HG02588 (cell line): Measurements from ENCODE around the gene VAPB.
"Not testable (repeated sequence)": the region's sequence is repeated elsewhere in the genome, so short reads cannot be mapped to it uniquely, and the experiment has no call there.

Experiments used
- ATAC-seq: cut with Tn5 transposase; IDR thresholded peaks from one replicate; pipeline ENCODE4 v1.9.1; 2021; ENCODE audit warnings: mild to moderate bottlenecking, moderate library complexity; ENCODE audit not compliant: unreplicated experiment

VAPB gene

DNA sequence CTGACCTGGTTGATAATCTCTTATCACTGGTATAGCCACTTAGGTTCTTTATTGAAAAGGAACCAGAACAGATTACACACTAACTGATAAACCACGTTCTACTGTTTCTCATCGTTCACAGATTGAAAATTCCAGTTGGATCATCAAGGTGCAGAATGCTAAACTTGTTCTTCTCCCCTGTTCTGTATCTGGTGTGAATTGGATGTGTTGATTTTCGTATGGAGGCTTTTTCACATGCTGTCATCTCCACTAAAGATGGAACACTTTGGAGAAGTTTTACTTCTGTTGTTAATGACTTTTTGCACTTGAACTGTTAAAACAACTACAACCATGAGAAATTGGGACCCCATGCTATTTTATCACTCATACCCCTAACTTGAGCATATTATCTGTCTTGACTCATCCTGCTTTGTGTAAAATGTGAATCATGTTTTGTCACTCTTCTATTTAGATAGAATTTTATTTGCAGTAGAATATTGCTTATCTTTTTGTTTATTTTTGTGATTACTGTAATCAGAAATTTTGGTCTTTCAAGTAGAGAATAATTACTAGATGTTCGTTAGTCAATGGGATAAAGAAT, 17.5 kb downstream of the VAPB start:
- ATAC-seq: no peak

DNA sequence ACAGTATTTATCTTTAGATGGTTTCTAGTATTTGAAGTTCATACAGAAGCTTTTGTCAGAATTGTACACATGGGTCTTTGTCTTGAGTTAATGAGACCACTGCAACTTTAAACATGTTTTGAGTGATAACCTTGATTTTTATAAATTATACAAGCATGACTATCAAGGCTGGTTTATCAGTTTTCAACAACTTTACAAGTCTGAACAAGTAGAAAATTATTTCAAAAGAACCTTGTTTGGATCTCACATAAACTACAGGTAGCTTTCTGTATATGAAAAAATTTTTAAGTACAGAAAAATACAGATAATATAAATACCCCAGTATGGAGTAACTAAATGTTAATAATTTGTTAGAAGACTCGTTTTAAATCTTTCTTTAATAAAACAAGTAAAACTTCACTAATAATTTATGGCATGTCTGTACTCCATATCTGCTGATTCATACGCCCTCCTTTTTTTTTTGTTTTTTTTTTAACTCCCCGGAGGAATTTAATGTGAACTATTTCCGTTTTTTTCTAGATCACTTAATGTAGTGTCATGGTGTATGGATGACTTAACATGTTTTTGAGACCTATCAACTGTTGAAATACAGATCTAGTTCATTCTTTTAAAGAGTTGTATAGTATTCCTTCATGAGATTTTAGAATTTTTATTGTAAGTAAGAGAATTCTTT, 18.3 kb downstream of the VAPB start:
- no peak for ATAC-seq

DNA sequence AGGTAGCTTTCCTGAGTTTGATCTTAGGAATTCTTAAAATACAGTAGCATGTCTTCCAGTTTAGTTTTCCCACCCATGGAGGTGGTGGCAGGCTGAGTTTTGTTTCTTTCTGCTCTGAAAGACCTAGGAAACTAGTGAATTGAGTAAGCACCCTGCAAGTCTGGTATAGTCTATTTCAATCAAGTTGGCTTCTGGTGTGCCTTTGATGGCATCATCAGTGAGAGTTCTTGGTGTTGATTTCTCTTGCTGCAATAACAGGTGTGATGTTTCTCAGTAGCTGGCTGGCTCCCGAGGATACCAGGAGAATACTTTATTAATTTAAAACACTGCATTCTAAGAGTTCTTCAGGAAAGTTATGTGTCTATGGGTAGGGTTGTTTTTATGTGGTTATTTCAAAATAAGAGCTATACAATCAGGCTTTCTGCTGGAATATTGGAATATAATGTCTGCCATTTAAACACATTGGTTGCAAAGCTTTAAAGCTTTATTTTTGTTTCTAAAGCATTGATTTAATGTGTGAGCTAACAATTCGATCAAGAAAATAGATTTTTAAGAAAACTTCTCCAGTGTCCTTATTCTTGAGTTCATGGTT, 19.0 kb downstream of the VAPB start:
- ATAC-seq: peak; percentile 56

- ATAC-seq: no peak
These were observed 19.7 kb downstream of the VAPB start for GRCh38 chr20:58408603-58409246.

DNA sequence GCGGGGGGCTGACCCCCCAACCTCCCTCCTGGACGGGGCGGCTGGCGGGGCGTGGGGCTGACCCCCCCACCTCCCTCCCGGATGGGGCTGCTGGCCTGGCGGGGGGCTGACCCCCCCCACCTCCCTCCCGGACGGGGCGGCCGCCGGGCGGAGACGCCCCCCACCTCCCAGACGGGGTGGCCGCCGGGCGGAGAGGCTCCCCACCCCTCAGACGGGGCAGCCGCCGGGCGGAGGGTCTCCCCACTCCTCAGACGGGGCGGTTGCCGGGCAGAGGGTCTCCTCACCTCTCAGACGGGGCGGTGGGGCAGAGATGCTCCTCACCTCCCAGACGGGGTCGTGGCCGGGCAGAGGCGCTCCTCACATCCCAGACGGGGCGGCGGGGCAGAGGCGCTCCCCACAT, 25.2 kb downstream of the VAPB start:
- ATAC-seq: not testable (repeated sequence)

- ATAC-seq: not testable (repeated sequence)
These were observed 25.8 kb downstream of the VAPB start for GRCh38 chr20:58414786-58415185.

GRCh38 chr20:58416057-58416456, 27.0 kb downstream of the VAPB start:
- no peak for ATAC-seq

- ATAC-seq: no peak
These were observed 27.8 kb downstream of the VAPB start for GRCh38 chr20:58416835-58417234.

DNA sequence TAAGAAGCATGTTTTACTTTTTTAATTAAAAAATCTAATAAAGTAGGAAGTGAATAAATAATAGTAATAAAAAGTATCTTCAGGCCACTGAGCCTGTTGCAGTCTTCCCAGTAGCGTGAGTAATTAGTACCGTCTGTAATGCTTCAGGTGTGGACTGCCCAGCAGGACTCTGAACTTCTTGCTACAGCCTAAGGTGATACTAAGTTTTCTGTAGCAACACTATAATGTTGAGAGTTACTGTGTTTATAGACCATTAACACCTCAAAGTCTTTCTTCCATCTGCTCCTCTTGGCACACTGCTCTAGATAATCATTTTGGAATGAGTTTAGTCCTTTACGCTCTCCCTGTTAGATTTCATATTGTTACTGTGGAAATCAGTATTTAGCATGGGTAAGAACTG, 28.4 kb downstream of the VAPB start:
- no peak for ATAC-seq

GRCh38 chr20:58418949-58419748, 30.1 kb downstream of the VAPB start:
- ATAC-seq: no peak

DNA sequence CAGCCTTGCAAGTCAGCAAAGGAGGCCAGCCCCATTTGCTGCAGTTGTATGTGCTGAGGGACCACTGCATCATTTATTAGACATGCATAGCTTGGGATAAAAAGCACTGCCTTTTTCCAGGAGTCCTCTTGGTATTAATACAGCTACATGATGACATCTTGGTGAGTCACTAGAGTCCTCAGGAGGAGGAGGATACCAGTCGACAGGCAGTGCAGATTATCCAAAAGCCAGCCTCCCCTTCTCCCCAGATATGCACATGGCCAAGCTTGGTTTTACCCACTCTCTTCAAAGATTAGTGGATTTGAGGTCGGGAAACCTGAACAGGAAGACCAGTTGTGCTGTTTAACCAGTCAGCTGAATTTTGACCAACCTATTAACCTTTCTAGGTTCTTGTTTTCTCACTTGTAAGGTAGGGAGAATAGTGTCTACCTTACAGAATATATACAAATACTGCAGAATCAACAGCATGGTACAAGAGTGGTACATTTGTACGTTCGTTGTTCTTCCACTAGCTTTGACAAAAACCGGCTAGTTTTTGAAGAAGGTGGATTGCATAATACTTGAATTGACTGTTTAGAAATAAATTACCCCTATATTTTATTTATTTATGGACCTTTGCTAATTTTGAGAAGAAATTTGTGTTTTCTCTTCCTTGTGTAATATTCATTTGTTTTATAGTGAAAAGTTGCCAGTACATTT, 31.9 kb downstream of the VAPB start:
- no peak for ATAC-seq

DNA sequence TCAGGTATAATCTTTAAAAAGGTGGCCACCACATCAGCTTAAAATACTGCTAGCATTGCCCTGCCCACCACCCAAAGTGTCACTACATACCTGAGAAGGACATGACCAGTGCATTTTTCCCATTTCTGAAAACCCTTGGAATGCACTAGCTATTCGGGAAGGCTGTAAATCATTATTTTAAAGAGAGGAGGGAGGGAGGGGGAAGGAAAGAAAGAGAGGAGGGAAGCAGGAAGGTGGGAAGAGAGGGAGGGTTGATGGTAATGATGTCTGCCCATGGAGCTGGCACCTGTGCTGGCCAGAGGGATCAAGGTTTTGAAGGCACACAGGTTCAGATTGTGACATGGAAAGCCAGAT, 32.4 kb downstream of the VAPB start:
- ATAC-seq: no peak

DNA sequence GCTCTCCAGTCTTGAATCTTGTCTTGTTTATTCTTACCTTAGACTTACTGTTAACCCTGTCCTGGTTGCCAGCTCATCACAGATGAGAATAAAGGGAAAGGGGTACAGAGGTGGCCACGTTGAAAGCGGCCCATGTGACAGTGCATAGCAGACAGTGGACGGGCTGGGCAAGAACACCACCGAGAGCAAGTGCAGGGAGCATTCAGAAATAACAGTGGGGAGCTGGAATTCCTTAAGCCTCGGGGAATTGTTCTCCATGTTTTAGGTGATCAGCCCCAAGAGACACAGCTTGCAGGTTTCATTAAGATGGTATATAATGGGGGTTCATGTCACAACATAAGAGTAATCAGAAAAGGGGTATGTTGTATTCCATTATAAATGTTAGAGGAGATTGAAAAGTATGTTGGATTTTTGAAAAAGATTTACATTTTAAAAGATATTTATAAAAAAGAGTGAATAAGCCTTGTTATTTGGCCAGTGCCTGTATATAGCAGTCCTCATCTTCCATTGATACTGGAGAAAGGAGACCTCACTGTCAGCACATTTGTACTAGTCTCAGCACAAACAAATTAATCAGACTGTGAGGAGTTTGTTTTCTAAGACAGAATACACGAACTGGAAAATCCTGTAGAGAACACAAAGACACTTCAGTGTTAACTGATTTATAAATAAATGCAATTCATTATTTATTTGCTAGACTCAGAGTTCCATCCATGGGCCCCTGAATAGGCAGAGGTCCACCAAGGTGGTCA, 35.4 kb downstream of the VAPB start:
- ATAC-seq: no peak

GRCh38 chr20:58427571-58427970, 38.5 kb downstream of the VAPB start:
- ATAC-seq: not testable (repeated sequence)

DNA sequence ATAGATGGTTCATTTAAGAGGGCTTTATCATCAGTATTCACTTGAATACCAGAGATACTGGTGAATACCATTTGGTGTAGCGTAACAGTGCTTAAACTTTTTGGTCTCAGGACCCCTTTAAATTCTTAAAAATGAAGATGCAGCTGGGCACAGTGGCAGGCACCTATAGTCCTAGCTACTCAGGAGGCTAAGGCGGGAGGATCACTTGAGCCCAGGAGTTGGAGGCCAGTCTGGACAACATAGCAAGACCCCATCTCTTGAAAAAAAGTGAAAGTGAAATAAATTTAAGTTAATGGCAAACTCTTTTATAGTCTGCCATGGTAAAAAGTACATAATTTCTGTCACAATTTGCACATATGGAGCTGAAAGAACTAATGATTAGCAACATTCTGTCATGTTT, 39.3 kb downstream of the VAPB start:
- no peak for ATAC-seq

- ATAC-seq: no peak
These were observed 40.3 kb downstream of the VAPB start for GRCh38 chr20:58429303-58429702.

GRCh38 chr20:58431134-58431533, 42.1 kb downstream of the VAPB start:
- no peak for ATAC-seq

DNA sequence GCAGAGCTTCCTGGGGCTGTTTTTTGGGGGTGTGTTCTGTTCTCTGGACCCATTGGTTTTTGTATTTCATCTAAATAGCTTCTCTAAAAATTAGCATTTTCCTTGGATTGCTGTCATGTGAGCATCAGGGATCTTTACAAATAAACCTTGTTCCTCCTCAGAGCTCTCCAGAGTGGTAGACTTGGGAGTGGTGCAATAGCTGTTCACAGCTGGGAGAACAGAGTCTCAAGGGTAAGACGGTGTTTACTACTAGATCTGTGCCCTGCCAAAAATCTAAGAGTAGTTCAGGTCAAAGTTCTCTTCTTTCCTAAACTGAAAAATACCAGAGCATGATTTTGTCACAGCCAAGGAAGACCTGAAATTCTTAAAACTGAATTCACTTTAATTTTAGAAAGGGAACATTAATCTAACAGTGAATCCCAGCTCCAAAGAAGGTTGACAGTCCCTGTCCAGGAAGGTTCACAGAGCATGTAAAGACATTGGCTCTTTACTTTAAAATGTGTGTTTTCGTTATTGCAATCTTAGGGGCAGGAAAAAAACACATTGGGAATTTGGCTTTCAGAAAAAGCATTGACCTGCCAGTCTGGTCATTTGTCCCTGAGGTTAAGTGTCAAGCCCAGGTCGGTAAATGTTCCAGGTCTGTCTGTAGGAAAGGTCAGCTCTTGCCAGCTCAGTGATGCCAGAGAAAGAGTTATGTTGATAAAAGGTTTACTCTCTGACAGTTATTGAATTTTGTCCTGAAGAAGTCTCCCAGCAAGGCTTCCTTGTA, 43.3 kb downstream of the VAPB start:
- no peak for ATAC-seq

- ATAC-seq: no peak
These were observed 44.1 kb downstream of the VAPB start for GRCh38 chr20:58433029-58433647.
